Measurements from ENCODE around the gene SERINC5. TPM values are rescaled to one million over a fixed set of nuclear protein-coding genes. Genes with fewer than 3 reads are reported as not detected.

The SERINC5 gene
- total RNA-seq, 1 experiment from 2014 or later: 52.3 TPM

DNA sequence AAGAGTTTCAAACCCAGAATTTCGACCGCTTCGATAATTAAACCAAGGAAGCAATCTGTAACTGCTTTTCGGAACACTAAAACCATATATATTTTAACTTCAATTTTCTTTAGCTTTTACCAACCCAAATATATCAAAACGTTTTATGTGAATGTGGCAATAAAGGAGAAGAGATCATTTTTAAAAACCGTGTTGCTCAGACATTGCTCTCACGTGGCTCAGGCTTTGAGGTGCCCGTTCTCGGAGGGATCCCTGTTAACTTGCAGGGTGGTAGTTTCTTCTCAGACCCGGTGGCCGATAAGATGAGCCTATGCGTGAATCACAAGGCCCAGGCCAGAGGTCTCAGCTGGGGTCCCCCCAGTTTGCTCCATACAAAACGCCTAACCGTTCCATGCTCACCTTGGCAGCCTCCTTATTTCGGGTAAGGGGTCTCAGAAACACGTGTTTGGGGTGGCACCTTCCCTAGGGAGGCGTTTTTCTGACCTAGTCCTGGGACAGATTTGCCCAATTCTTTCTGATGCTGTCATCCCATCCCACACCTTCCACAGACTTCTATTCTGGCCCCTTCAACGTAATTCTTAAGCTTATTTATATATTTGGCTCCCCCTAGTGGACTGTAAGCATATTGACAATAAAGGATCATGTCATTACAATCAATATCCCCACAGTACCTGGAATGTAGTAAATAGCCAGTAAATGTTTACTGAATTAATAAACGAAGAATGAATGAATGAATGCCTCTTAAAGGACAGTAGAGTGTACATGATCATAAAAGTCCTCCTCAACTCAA lies 172.6 kb downstream of the SERINC5 start:
- H3K79me2 ChIP-seq (ENCODE audit: insufficient read depth, low read length): no peaks in the 10 kb centered on the region
- Mint-ChIP-seq H3K27me3 (ENCODE audit: low read depth) (no peaks in the 10 kb centered on the region), H3K9me3 (no peaks in the 10 kb centered on the region), H3K27ac (no peak overlapping the region), H3K4me1 (peaks cover 13 to 18% of the 10 kb centered on the region in 2 experiments), H3K4me3 (no peak overlapping the region), H3K36me3 (ENCODE audit: insufficient read depth in 1 of 3, low read depth in 3 of 3) (peaks cover 1 to 13% (median 5%) of the 10 kb centered on the region in 3 experiments; a peak in 3 of 7 replicates)
- no peak overlapping the region for H3K4ac ChIP-seq (ENCODE audit: low read depth, low read length)
- 100% methylated on average over 1 of the region's 19 CpGs for WGBS (ENCODE audit: extremely low coverage, insufficient read length, low lambda C conversion rate)
- no peak overlapping the region for H2BK12ac ChIP-seq (ENCODE audit: insufficient read length, low read depth, low read length)
- no peaks in the 10 kb centered on the region for H3K9me3 ChIP-seq (ENCODE audit: control insufficient read depth, low read depth, low read length)
- H2AFZ ChIP-seq (ENCODE audit: low read length): no peak overlapping the region
- no peak overlapping the region for H2BK20ac ChIP-seq (ENCODE audit: low read depth, low read length, poor library complexity, severe bottlenecking)
- H3K56ac ChIP-seq (ENCODE audit: insufficient read length, low read depth, low read length): no peak overlapping the region
- no peak overlapping the region for H3K23ac ChIP-seq (ENCODE audit: insufficient read length, low read depth, low read length)
- H3K18ac ChIP-seq (ENCODE audit: insufficient read length, low read depth, low read length): no peak overlapping the region
- no peak overlapping the region for H4K5ac ChIP-seq (ENCODE audit: insufficient read length, low read depth, low read length)
- H3K9ac ChIP-seq (ENCODE audit: extremely low read depth, insufficient read length, low read length): no peak overlapping the region
- no peaks in the 10 kb centered on the region for H3K4me1 ChIP-seq (ENCODE audit: insufficient read depth, low read length)
- no peak overlapping the region for H2BK5ac ChIP-seq (ENCODE audit: insufficient read length, low read length)
- H3K23me2 ChIP-seq (ENCODE audit: insufficient read length, low read depth, low read length, poor library complexity, severe bottlenecking): no peaks in the 10 kb centered on the region
- TF ChIP-seq, protein P1, sequence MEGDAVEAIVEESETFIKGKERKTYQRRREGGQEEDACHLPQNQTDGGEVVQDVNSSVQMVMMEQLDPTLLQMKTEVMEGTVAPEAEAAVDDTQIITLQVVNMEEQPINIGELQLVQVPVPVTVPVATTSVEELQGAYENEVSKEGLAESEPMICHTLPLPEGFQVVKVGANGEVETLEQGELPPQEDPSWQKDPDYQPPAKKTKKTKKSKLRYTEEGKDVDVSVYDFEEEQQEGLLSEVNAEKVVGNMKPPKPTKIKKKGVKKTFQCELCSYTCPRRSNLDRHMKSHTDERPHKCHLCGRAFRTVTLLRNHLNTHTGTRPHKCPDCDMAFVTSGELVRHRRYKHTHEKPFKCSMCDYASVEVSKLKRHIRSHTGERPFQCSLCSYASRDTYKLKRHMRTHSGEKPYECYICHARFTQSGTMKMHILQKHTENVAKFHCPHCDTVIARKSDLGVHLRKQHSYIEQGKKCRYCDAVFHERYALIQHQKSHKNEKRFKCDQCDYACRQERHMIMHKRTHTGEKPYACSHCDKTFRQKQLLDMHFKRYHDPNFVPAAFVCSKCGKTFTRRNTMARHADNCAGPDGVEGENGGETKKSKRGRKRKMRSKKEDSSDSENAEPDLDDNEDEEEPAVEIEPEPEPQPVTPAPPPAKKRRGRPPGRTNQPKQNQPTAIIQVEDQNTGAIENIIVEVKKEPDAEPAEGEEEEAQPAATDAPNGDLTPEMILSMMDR (conservative IDR thresholded peaks at IDR 0.05): peak; percentile 79
- H3T11ph ChIP-seq (ENCODE audit: low read length): no peak overlapping the region
- no peak overlapping the region for H4K91ac ChIP-seq (ENCODE audit: insufficient read length, low read depth, low read length)
- no peak overlapping the region for H3K14ac ChIP-seq (ENCODE audit: insufficient read depth, low read length)
- H2BK15ac ChIP-seq (ENCODE audit: low read depth, low read length): no peak overlapping the region
- no peaks in the 10 kb centered on the region for H3K79me1 ChIP-seq (ENCODE audit: insufficient read depth, low read depth, low read length, poor library complexity, severe bottlenecking)
- H4K20me1 ChIP-seq (ENCODE audit: control insufficient read depth, insufficient read depth, insufficient read length): no peaks in the 10 kb centered on the region
- no peaks in the 10 kb centered on the region for H3K27me3 ChIP-seq (ENCODE audit: insufficient read depth, low read length)
- H2BK120ac ChIP-seq (ENCODE audit: low read depth, low read length, poor library complexity, severe bottlenecking): no peak overlapping the region
- no peak overlapping the region for H3K4me2 ChIP-seq (ENCODE audit: insufficient read depth, insufficient read length, low read length)
- no peak overlapping the region for H3K27ac ChIP-seq (ENCODE audit: insufficient read length, low read depth, low read length)
- peak; percentile 42 for DNase-seq
- H4K8ac ChIP-seq (replicated peaks; ENCODE audit: insufficient read length, low read depth, low read length): no peak overlapping the region
- H2AK5ac ChIP-seq (ENCODE audit: insufficient read length, low read length): no peak overlapping the region

All from H9 (cell line).